Measurements from ENCODE around the gene AFMID.
A peak's percentile ranks its signal among the peaks of the same experiment; 100 is the strongest.
"Not testable (repeated sequence)": the region's sequence is repeated elsewhere in the genome, so short reads cannot be mapped to it uniquely, and the experiment has no call there.

AFMID gene

GRCh38 chr17:78238823-78239488, 51.8 kb downstream of the AFMID start:
- no peak for DNase-seq (ENCODE audit: low spot score)

GRCh38 chr17:78239489-78239931, 52.3 kb downstream of the AFMID start:
- DNase-seq (ENCODE audit: low spot score): no peak

GRCh38 chr17:78240012-78240655, 53.0 kb downstream of the AFMID start:
- DNase-seq (ENCODE audit: low spot score): no peak

GRCh38 chr17:78240839-78241238, 53.7 kb downstream of the AFMID start:
- no peak for DNase-seq (ENCODE audit: low spot score)

GRCh38 chr17:78241277-78242023, 54.3 kb downstream of the AFMID start:
- DNase-seq (ENCODE audit: low spot score): peak; percentile 65

GRCh38 chr17:78242024-78242742, 55.0 kb downstream of the AFMID start:
- DNase-seq (ENCODE audit: low spot score): no peak

- no peak for DNase-seq (ENCODE audit: low spot score)
Measured at GRCh38 chr17:78247304-78247703, 60.1 kb downstream of the AFMID start.

- DNase-seq (ENCODE audit: low spot score): no peak
Measured at GRCh38 chr17:78248051-78248914, 61.1 kb downstream of the AFMID start.

GRCh38 chr17:78249074-78249817, 62.1 kb downstream of the AFMID start:
- no peak for DNase-seq (ENCODE audit: low spot score)

- no peak for DNase-seq (ENCODE audit: low spot score)
Measured at GRCh38 chr17:78249818-78250806, 63.0 kb downstream of the AFMID start.

- peak; percentile 97 for DNase-seq (ENCODE audit: low spot score)
Measured at GRCh38 chr17:78250891-78251772, 64.0 kb downstream of the AFMID start.

- no peak for DNase-seq (ENCODE audit: low spot score)
Measured at GRCh38 chr17:78251773-78252103, 64.6 kb downstream of the AFMID start.

GRCh38 chr17:78252111-78252634, 65.0 kb downstream of the AFMID start:
- DNase-seq (ENCODE audit: low spot score): no peak

- no peak for DNase-seq (ENCODE audit: low spot score)
Measured at GRCh38 chr17:78252701-78253635, 65.8 kb downstream of the AFMID start.

GRCh38 chr17:78253636-78253945, 66.4 kb downstream of the AFMID start:
- not testable (repeated sequence) for DNase-seq (ENCODE audit: low spot score)

- DNase-seq (ENCODE audit: low spot score): peak; percentile 92
Measured at GRCh38 chr17:78253946-78254672, 66.9 kb downstream of the AFMID start.
